IPS-15b (cell line): Measurements from ENCODE around the gene CREBBP.

Experiments used
- H3K27me3 ChIP-seq: one replicate; pipeline ENCODE4 v1.6.1; 2013; ENCODE audit warnings: low read length; ENCODE audit not compliant: control insufficient read depth, insufficient read depth
- H3K36me3 ChIP-seq: one replicate; pipeline ENCODE4 v1.6.1; 2013; ENCODE audit warnings: low read length; ENCODE audit not compliant: control insufficient read depth, insufficient read depth
- H3K4me1 ChIP-seq: one replicate; pipeline ENCODE4 v1.6.1; 2013; ENCODE audit warnings: mild to moderate bottlenecking, low read length; ENCODE audit not compliant: control insufficient read depth, insufficient read depth
- H3K4me3 ChIP-seq: one replicate; pipeline ENCODE4 v1.5.1; 2013; ENCODE audit warnings: low read depth, low read length
- H3K9ac ChIP-seq: one replicate; pipeline ENCODE4 v1.6.1; 2013; ENCODE audit warnings: low read depth, mild to moderate bottlenecking, low read length
- H3K9me3 ChIP-seq: one replicate; pipeline ENCODE4 v1.6.1; 2013; ENCODE audit warnings: mild to moderate bottlenecking, low read length; ENCODE audit not compliant: control insufficient read depth, insufficient read depth

The CREBBP gene

GRCh38 chr16:3797904-3798811 is 82.4 kb downstream of the CREBBP start:
- no peaks in the 10 kb centered on the region for H3K36me3 ChIP-seq
- H3K9ac ChIP-seq = no peak overlapping the region
- H3K9me3 ChIP-seq = no peaks in the 10 kb centered on the region
- H3K4me1 ChIP-seq = peaks cover 9% of the 10 kb centered on the region
- no peak overlapping the region for H3K4me3 ChIP-seq
- no peaks in the 10 kb centered on the region for H3K27me3 ChIP-seq

- Histone ChIP-seq H3K9me3 (no peaks in the 10 kb centered on the region), H3K9ac (no peak overlapping the region), H3K4me3 (no peak overlapping the region), H3K36me3 (no peaks in the 10 kb centered on the region), H3K27me3 (no peaks in the 10 kb centered on the region), H3K4me1 (peaks cover 9% of the 10 kb centered on the region)
Measured at GRCh38 chr16:3797473-3797872, 83.0 kb downstream of the CREBBP start.

GRCh38 chr16:3793161-3793576 is 87.3 kb downstream of the CREBBP start:
- peaks cover 5% of the 10 kb centered on the region for H3K4me1 ChIP-seq
- no peak overlapping the region for H3K4me3 ChIP-seq
- H3K9ac ChIP-seq = no peak overlapping the region
- no peaks in the 10 kb centered on the region for H3K27me3 ChIP-seq
- peaks cover 11% of the 10 kb centered on the region for H3K36me3 ChIP-seq
- H3K9me3 ChIP-seq = no peaks in the 10 kb centered on the region

- Histone ChIP-seq H3K9ac (no peak overlapping the region), H3K4me1 (no peaks in the 10 kb centered on the region)
Measured at GRCh38 chr16:3792472-3793012, 88.0 kb downstream of the CREBBP start.

GRCh38 chr16:3791701-3792100 is 88.8 kb downstream of the CREBBP start:
- no peaks in the 10 kb centered on the region for H3K4me1 ChIP-seq
- H3K9me3 ChIP-seq = no peaks in the 10 kb centered on the region
- H3K27me3 ChIP-seq = no peaks in the 10 kb centered on the region
- H3K4me3 ChIP-seq = no peak overlapping the region
- peaks cover 11% of the 10 kb centered on the region for H3K36me3 ChIP-seq
- H3K9ac ChIP-seq = no peak overlapping the region

More at GRCh38 chr16:3792472-3793012, 88.0 kb downstream of the CREBBP start:
- no peaks in the 10 kb centered on the region for H3K9me3 ChIP-seq
- H3K36me3 ChIP-seq = peaks cover 11% of the 10 kb centered on the region
- H3K4me3 ChIP-seq = no peak overlapping the region
- no peaks in the 10 kb centered on the region for H3K27me3 ChIP-seq

GRCh38 chr16:3789375-3790099 is 91.0 kb downstream of the CREBBP start:
- no peak overlapping the region for H3K4me3 ChIP-seq
- no peak overlapping the region for H3K9ac ChIP-seq
- H3K4me1 ChIP-seq = no peaks in the 10 kb centered on the region
- H3K36me3 ChIP-seq = peaks cover 11% of the 10 kb centered on the region
- no peaks in the 10 kb centered on the region for H3K9me3 ChIP-seq
- no peaks in the 10 kb centered on the region for H3K27me3 ChIP-seq

- Histone ChIP-seq H3K9me3 (no peaks in the 10 kb centered on the region), H3K36me3 (peaks cover 11% of the 10 kb centered on the region), H3K27me3 (no peaks in the 10 kb centered on the region), H3K4me3 (no peak overlapping the region), H3K4me1 (no peaks in the 10 kb centered on the region), H3K9ac (no peak overlapping the region)
Measured at GRCh38 chr16:3788711-3789374, 91.7 kb downstream of the CREBBP start.

- no peak overlapping the region for H3K4me3 ChIP-seq
- peaks cover 11% of the 10 kb centered on the region for H3K36me3 ChIP-seq
- no peaks in the 10 kb centered on the region for H3K27me3 ChIP-seq
- no peaks in the 10 kb centered on the region for H3K4me1 ChIP-seq
- no peaks in the 10 kb centered on the region for H3K9me3 ChIP-seq
- H3K9ac ChIP-seq = no peak overlapping the region
Measured at GRCh38 chr16:3787924-3788661, 92.4 kb downstream of the CREBBP start.

- H3K4me1 ChIP-seq = no peaks in the 10 kb centered on the region
- H3K9me3 ChIP-seq = no peaks in the 10 kb centered on the region
- no peak overlapping the region for H3K9ac ChIP-seq
- H3K4me3 ChIP-seq = no peak overlapping the region
- no peaks in the 10 kb centered on the region for H3K27me3 ChIP-seq
- H3K36me3 ChIP-seq = peaks cover 12% of the 10 kb centered on the region
Measured at GRCh38 chr16:3785413-3785812, 95.1 kb downstream of the CREBBP start.

- no peaks in the 10 kb centered on the region for H3K4me1 ChIP-seq
- H3K4me3 ChIP-seq = no peak overlapping the region
- peaks cover 18% of the 10 kb centered on the region for H3K36me3 ChIP-seq
- H3K9ac ChIP-seq = no peak overlapping the region
- H3K9me3 ChIP-seq = no peaks in the 10 kb centered on the region
- no peaks in the 10 kb centered on the region for H3K27me3 ChIP-seq
Measured at GRCh38 chr16:3783516-3783915, 97.0 kb downstream of the CREBBP start.

GRCh38 chr16:3782566-3782965 is 97.9 kb downstream of the CREBBP start:
- peaks cover 22% of the 10 kb centered on the region for H3K36me3 ChIP-seq

More at GRCh38 chr16:3782566-3782965, 97.9 kb downstream of the CREBBP start:
- no peaks in the 10 kb centered on the region for H3K4me1 ChIP-seq
- no peaks in the 10 kb centered on the region for H3K9me3 ChIP-seq
- H3K9ac ChIP-seq = no peak overlapping the region
- no peak overlapping the region for H3K4me3 ChIP-seq
- H3K27me3 ChIP-seq = no peaks in the 10 kb centered on the region
